Gastroesophageal sphincter (tissue), 3 donors: ENCODE measurements around the gene DAPK1.

Source experiments
- CTCF ChIP-seq, 4 experiments: fragments of 200-600 bp in 2 of 4; fragments of 450-650 bp in 2 of 4; sonication (generic) in 1 of 4; IDR thresholded peaks; one replicate each; pipeline ENCODE4 v1.5.1; 2017 to 2019; ENCODE audit warnings: antibody characterized with exemption in 4 of 4, mild to moderate bottlenecking in 2 of 4, moderate library complexity in 2 of 4
- EP300 ChIP-seq: sonication (generic); formaldehyde crosslinking; IDR thresholded peaks from one replicate; pipeline ENCODE4 v1.6.1; 2017; ENCODE audit warnings: antibody characterized with exemption, mild to moderate bottlenecking
- POLR2A ChIP-seq, 2 donors: fragments of 450-650 bp; IDR thresholded peaks; one replicate each; pipeline ENCODE4 v1.6.1; 2017; ENCODE audit warnings: antibody characterized with exemption in 2 of 2, mild to moderate bottlenecking in 2 of 2, moderate library complexity in 1 of 2
- POLR2AphosphoS5 ChIP-seq: sonication (generic); formaldehyde crosslinking; IDR thresholded peaks from one replicate; pipeline ENCODE4 v1.6.1; 2017; ENCODE audit warnings: antibody characterized with exemption

GRCh38 chr9:87602933-87603643, 105.4 kb downstream of the DAPK1 start:
- no peak for TF ChIP-seq POLR2A (IDR thresholded peaks at IDR 0.05)
- no peak for TF ChIP-seq CTCF (IDR thresholded peaks at IDR 0.05)
- no peak for TF ChIP-seq EP300
- TF ChIP-seq POLR2AphosphoS5 = no peak
